Left kidney (tissue), 2 donors: ENCODE measurements around the gene KDM4B. TPM values are rescaled to one million over a fixed set of nuclear protein-coding genes. Genes with fewer than 3 reads are reported as not detected.

Experiments
- DNase-seq: peaks from one replicate; pipeline ENCODE4 v3.0.0-alpha.2; 2013
- polyA plus RNA-seq: library from polyadenylated mRNA; unstranded; fragments of 120-200 nt; gene quantifications from one replicate; pipeline ENCODE4 v1.2.1, GENCODE V29; 2013; ENCODE audit not compliant: insufficient read length

Gene KDM4B
- polyA plus RNA-seq, 1 donor: 24.4 TPM

DNA sequence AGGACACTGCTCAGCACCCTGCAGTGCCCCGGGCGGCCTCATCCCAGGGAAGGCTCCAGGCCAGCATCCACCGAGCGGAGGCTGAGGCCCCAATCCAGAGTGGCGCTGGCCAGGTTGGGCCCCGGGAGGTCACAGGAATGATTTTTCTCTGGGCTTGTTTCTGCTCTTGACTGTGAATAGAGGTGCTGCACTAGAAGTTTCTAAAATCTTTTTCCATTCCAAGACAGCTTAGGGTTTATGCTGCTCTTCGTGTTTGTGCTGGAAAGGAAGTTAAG lies 15.1 kb downstream of the KDM4B start:
- DNase-seq: no peak

GRCh38 chr19:4984438-4984990 lies 15.6 kb downstream of the KDM4B start:
- no peak for DNase-seq

DNA sequence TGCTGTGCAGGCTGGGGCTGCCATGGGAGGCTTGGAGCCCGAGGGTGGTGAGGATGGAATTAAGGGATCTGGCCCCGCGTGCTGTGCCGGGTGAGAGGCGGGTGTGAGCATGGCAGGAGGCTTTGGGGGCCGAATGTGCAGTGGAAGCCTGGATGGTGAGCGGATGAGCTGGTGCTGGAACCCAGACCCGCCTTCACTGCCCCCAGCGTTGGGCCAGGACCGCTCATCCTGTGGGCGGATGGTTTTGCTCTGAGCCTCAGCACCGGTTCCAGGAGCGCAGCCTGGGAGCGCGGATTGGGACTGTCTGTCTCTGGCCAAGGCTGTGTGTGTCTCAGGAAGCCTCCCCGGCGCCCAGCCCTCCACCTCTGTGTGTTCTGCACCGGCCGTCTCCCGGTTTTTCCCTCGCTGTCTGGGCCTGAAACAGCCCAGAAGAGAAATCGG lies 16.7 kb downstream of the KDM4B start:
- DNase-seq: no peak

DNA sequence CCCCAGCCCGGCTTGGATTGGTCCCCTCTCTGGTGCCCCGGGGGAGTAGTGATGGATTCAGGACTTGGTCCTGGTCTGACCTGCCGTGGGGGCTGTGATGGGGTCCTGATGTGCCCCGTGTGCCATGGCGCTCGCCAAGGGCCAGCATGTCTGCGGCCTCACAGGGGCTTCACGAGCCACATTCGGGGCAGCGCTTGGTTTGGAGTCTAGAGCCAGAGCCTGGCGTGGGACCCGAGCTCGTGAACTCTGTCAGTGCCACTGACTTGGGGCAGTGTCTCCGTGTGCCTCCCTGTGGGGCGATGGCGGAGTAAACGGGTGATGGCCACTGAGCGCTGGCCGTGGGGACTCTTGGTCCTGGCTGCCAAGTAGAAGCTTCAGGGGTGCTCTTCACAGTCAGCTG lies 17.1 kb downstream of the KDM4B start:
- DNase-seq: no peak

DNA sequence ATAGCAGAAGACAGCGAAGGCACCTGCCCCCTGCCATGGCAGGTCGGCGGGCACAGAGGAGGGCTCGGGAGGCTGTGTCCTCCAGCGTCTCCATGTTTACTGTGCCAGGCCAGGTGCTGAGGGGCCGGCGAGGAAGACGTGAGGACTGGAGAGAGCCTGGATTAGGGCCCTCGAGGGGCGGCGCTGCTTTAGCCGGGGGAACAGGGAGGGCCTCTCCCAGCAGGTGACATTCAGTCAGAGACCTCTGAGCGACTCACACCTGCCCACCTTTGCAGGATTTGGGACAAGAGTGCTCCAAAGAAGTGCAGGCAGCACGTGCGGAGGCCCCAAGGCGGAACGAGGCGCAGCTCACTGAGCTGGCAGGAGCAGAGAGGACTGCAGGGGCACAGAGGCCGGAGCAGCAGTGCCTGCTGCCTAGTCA lies 17.6 kb downstream of the KDM4B start:
- DNase-seq: no peak

DNA sequence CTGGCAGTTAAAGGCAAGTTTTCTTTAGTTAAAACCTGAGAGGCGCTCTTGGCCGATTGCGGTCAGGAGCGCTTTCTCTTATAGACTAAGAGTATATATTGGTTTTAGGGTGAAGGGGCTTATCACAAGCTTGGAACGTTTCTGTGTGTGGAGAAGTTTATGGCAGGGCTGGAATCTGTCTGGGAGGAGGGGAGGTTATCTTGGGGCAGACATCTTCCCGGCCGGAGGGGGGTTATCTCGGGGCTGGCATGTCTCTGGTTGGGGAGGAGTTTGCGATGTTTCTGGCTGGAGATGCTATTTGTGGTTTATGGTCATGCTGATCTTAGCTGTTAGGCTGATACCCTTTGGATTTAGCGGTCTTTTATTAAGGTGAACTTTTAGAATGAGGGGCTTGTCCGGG lies 18.3 kb downstream of the KDM4B start:
- no peak for DNase-seq

DNA sequence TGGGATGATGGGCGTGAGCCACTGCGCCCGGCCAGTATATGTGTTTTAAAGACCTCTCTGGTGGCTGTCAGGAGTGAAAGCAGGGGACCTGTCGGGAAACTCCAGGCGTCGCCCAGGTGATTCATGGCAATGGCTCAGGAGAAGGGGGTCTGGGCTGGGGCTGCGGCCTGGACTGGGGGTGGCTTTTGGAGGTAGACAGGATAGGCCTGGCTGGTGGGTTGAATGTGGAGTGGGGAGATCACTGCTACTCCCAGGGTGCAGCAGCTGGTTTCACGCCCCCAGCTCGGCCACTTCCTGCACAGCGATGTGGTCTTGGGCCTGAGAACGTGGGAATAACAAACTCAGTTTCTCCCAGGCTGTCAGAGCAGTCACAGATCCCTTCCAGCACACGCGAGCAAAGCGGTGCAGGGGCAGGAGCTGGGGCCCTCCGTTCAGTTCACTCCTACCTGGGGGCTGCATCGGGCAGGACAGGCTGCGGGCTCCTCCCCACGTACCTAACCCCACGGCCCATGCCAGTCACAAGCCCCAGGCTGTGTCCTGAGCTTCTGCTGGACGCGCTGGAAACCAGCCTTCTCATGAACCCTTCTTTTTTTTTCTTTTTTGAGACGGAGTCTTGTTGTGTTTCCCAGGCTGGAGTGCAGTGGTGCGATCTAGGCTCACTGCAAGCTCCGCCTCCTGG lies 18.9 kb downstream of the KDM4B start:
- DNase-seq: no peak

DNA sequence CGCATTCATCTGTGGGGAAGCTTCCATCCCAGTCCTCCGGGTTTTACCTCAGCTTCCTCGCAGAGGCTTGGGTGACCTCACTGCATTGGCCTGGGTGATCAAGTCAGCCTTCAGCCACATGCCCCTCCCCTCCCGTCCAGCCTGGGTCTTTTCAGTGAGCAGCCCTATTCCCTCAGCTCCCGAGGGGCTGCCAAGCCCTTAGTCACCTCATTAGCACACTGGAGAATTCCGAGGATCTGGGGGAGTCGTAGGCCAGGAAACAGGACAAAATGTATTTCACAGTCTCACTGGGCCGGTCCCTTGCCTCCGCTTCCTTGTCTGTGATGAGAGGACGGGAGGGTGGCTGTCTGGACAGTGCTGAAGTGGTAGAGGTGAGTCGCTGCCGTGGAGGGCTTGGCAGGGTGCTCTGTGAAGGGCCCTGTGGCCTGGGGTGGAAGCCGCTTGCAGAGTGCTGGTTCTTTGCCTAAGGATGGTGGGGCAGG lies 19.9 kb downstream of the KDM4B start:
- DNase-seq: no peak

GRCh38 chr19:4990306-4990705 lies 21.4 kb downstream of the KDM4B start:
- DNase-seq: no peak

DNA sequence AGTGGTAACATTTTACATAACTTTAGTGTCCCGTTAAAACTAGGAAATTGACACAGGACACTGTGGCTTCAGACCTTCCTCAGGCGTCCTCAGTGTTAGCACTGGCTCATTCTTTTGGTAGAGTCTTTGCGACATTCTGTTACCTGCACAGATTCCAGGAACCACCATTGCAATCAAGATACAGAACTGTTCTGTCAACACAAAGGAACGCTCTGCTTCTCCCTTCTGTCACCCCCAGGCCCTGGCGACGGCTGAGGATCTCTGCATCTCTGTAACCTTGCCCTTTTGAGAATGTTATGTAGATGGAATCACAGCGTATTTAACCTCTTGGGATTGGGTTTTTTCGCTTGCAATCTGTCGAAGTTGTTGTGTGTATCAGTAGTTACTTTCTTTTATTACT lies 22.6 kb downstream of the KDM4B start:
- no peak for DNase-seq

- DNase-seq: no peak
Observed at GRCh38 chr19:4991996-4992698, 23.2 kb downstream of the KDM4B start.

DNA sequence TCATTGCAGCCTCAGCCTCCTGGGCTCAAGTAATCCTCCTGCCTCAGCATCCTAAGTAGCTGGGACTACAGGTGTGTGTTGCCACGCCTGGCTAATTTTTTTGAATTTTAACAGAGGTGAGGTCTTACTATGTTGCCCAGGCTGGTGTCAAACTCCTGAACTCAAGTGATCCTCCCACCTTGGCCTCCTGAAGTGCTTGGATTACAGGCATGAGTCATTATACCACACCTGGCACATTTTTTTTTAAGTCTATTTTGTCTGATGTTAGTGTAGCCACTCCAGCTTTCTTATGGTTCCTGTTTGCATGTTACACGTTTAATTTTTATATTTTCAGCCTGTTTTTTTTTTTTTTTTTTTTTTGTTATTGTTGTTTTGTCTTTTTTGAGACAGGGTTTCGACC lies 24.8 kb downstream of the KDM4B start:
- DNase-seq: no peak

DNA sequence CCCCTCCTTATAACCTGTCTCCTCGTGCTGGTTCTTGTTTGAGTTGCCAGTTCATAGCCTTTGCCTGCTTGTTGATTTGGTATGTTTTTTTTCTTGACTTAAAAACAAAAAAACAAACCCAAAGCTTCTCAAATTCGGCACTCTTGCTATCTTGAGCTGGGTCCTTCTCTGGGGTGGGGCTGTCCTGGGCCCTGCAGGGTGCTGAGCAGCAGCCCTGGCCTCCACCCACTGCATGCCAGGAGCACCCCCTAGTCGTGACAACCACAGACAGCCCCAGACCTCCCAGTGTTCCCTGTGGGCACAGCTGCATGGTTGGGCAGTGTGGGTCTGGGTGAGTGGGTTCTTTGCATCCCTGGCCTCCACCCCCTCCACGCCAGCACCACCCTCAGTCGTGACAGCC lies 27.8 kb downstream of the KDM4B start:
- no peak for DNase-seq

- no peak for DNase-seq
Observed at GRCh38 chr19:4997297-4997696, 28.4 kb downstream of the KDM4B start.

DNA sequence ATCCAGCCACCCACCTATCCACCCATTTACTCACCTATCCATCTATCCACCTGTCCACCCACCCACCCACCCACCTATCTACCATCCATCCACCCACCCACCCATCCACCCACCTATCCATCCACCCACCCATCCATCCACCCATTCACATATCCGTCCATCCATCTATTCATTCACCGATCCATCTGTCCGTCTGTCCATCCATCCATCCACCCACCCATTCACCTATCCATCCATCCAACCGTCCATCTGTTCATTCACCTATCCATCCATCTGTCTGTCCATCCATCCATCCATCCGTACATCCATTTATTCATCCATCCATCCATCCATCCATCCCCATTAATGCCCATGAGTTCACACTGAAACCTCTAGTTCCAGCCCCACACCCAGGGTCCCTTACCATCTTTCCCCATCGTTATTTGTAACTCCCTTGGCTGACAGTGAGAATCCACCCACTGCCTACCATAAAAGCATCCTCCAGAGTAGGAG lies 31.3 kb downstream of the KDM4B start:
- DNase-seq: no peak

- DNase-seq: no peak
Observed at GRCh38 chr19:5001615-5002014, 32.7 kb downstream of the KDM4B start.

DNA sequence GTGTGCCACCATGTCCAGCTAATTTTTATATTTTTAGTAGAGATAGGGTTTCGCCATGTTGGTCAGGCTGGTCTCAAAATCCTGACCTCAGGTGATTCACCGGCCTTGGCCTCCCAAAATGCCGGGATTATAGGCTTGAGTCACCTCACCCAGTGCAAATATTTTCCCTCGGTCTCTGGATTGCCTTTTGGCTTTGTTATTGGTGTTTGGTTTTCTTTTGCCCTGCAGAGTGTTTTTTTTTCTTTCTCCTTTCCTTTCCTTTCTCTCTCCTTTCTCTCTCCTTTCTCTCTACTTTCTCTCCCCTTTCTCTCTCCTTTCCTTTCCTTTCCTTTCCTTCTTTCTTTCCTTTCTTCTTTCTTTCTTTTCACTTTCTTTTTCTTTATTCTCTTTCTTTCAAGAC lies 33.2 kb downstream of the KDM4B start:
- no peak for DNase-seq

DNA sequence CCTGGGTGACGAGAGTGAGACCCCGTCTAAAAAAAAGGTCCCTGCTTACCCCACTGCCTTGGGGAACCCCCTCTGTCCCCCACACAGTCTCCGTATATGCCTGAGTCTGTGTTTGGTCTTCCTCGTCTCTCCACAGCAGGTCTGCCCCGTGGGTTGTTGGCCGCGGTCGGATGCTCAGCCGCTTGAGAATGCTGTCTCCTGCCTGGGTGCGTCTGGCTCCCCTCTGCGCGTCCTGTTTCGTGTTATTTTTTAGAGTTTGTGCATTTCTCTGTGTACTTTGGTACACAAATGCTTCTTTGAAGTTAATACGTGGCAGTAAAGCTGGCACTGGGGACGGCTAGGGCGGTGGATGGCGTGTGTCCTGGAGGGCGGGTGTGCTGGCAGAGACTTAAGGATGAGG lies 34.9 kb downstream of the KDM4B start:
- DNase-seq: no peak

GRCh38 chr19:5005096-5005495 lies 36.2 kb downstream of the KDM4B start:
- DNase-seq: no peak

- no peak for DNase-seq
Observed at GRCh38 chr19:5006201-5006600, 37.3 kb downstream of the KDM4B start.

- DNase-seq: no peak
Observed at GRCh38 chr19:5006821-5007220, 37.9 kb downstream of the KDM4B start.

DNA sequence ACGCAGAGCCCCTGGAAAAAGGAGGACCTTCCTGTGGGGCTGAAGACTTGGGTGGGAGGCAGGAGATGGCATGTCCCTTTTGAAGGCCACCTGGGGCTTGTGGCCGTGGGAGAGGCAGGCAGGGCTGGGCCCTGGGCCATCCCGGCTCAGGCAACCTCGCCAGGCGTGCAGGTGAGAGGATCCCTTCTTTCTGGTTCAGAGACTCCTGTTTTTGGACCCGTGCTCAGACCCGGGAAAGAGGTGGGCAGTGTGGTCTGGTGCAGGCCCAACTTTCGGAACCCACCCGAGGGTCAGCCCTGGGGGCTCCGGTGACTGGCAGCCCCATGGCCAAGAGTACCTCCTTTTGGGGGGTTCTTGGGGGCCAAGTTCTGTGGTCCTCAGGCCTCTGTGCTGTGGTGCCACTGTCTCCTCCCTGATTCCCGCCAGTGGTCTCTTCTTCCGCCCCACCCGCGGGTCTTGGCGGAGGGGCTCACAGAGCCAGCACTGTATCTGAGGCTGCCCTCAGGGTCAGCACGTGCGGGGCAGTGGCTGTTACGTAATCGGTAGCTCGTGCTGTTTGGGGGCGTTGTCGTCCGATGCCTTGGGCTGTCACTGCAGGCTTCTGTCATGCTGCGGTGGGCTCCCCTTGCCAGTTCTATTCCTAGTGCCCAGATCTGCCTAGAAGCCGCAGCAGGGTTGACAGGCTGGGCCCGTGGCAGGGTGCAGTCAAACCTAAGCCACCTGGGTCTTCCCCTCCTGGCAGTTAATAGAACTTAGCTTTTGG lies 42.7 kb downstream of the KDM4B start:
- no peak for DNase-seq
